Lower leg skin (tissue), 3 donors: ENCODE data around the gene EFEMP2.

ENCODE experiments used
- POLR2A ChIP-seq, 2 donors: fragments of 450-650 bp; IDR thresholded peaks; one replicate each; pipeline ENCODE4 v1.6.1; 2016 to 2017; ENCODE audit warnings: antibody characterized with exemption in 2 of 2, mild to moderate bottlenecking in 1 of 2, moderate library complexity in 1 of 2
- TF ChIP-seq, protein P1 (sequence below), 3 donors: fragments of 450-650 bp; IDR thresholded peaks; one replicate each; pipeline ENCODE4 v1.5.1; 2016; ENCODE audit warnings: antibody characterized with exemption in 3 of 3, mild to moderate bottlenecking in 3 of 3, moderate library complexity in 2 of 3

GRCh38 chr11:65886826-65887722 lies 14.5 kb upstream of the EFEMP2 start:
- TF ChIP-seq, protein P1, sequence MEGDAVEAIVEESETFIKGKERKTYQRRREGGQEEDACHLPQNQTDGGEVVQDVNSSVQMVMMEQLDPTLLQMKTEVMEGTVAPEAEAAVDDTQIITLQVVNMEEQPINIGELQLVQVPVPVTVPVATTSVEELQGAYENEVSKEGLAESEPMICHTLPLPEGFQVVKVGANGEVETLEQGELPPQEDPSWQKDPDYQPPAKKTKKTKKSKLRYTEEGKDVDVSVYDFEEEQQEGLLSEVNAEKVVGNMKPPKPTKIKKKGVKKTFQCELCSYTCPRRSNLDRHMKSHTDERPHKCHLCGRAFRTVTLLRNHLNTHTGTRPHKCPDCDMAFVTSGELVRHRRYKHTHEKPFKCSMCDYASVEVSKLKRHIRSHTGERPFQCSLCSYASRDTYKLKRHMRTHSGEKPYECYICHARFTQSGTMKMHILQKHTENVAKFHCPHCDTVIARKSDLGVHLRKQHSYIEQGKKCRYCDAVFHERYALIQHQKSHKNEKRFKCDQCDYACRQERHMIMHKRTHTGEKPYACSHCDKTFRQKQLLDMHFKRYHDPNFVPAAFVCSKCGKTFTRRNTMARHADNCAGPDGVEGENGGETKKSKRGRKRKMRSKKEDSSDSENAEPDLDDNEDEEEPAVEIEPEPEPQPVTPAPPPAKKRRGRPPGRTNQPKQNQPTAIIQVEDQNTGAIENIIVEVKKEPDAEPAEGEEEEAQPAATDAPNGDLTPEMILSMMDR (IDR thresholded peaks at IDR 0.05) = no peak
- TF ChIP-seq POLR2A (IDR thresholded peaks at IDR 0.05) = no peak
